NCI-H460 (cell line): ENCODE data around the gene FUT1. TPM values are rescaled to one million over a fixed set of nuclear protein-coding genes. Genes with fewer than 3 reads are reported as not detected.
"Not testable (repeated sequence)": the region's sequence is repeated elsewhere in the genome, so short reads cannot be mapped to it uniquely, and the experiment has no call there.

Source experiments
- DNase-seq: peaks from one replicate; pipeline ENCODE4 v3.0.0-alpha.2; 2016; ENCODE audit warnings: low read depth; ENCODE audit errors: extremely low read depth
- polyA plus RNA-seq: library from polyadenylated mRNA; depleted of rRNA; stranded (reverse); fragments of >200 nt; gene quantifications from 2 replicates; pipeline ENCODE4 v1.2.3, GENCODE V29; 2014; cell fraction: nucleus; rRNA removed
- total RNA-seq: library from RNA; depleted of rRNA; stranded (reverse); fragments of >200 nt; shearing (Covaris generic); gene quantifications from 2 replicates; pipeline ENCODE4 v1.2.3, GENCODE V29; 2014; rRNA removed

The FUT1 gene
- total RNA-seq, result 1.6 and 2.3 TPM in 2 replicates
- 1.6 and 3.8 TPM in 2 replicates for polyA plus RNA-seq

- DNase-seq, result no peak
Observed at GRCh38 chr19:48752496-48753365, at the start of gene FUT1. FUT1 (minus strand) TSS chr19:48752641; CDS start chr19:48751281, 1,360 bp downstream.

- DNase-seq, result no peak
Observed at GRCh38 chr19:48799358-48800300, 47.2 kb upstream of the FUT1 start.

- no peak for DNase-seq
Observed at GRCh38 chr19:48798937-48799336, 46.5 kb upstream of the FUT1 start.

- DNase-seq, result no peak
Observed at GRCh38 chr19:48797103-48797502, 44.7 kb upstream of the FUT1 start.

- DNase-seq, result no peak
Observed at GRCh38 chr19:48796298-48797083, 44.0 kb upstream of the FUT1 start.

GRCh38 chr19:48795685-48796070, 43.2 kb upstream of the FUT1 start:
- no peak for DNase-seq

GRCh38 chr19:48795055-48795684, 42.7 kb upstream of the FUT1 start:
- peak; percentile 88 for DNase-seq

- no peak for DNase-seq
Observed at GRCh38 chr19:48794291-48794690, 41.9 kb upstream of the FUT1 start.

GRCh38 chr19:48793271-48793670, 40.8 kb upstream of the FUT1 start:
- no peak for DNase-seq

GRCh38 chr19:48787331-48787730, 34.9 kb upstream of the FUT1 start:
- DNase-seq, result not testable (repeated sequence)

GRCh38 chr19:48786422-48786821, 34.0 kb upstream of the FUT1 start:
- not testable (repeated sequence) for DNase-seq

- no peak for DNase-seq
Observed at GRCh38 chr19:48784527-48784926, 32.1 kb upstream of the FUT1 start.

- DNase-seq, result no peak
Observed at GRCh38 chr19:48780631-48781391, 28.4 kb upstream of the FUT1 start.

- no peak for DNase-seq
Observed at GRCh38 chr19:48779636-48780035, 27.2 kb upstream of the FUT1 start.

- no peak for DNase-seq
Observed at GRCh38 chr19:48777720-48778119, 25.3 kb upstream of the FUT1 start.

GRCh38 chr19:48777139-48777538, 24.7 kb upstream of the FUT1 start:
- DNase-seq, result no peak

GRCh38 chr19:48772503-48772953, 20.1 kb upstream of the FUT1 start:
- DNase-seq, result no peak

GRCh38 chr19:48770734-48771472, 18.5 kb upstream of the FUT1 start:
- no peak for DNase-seq
